ENCODE data around the gene QRICH1. TPM values are rescaled to one million over a fixed set of nuclear protein-coding genes. Genes with fewer than 3 reads are reported as not detected.

The QRICH1 gene
- total RNA-seq, 4 donors from 2014 or later, result 69.0 to 140 (median 104) TPM

DNA sequence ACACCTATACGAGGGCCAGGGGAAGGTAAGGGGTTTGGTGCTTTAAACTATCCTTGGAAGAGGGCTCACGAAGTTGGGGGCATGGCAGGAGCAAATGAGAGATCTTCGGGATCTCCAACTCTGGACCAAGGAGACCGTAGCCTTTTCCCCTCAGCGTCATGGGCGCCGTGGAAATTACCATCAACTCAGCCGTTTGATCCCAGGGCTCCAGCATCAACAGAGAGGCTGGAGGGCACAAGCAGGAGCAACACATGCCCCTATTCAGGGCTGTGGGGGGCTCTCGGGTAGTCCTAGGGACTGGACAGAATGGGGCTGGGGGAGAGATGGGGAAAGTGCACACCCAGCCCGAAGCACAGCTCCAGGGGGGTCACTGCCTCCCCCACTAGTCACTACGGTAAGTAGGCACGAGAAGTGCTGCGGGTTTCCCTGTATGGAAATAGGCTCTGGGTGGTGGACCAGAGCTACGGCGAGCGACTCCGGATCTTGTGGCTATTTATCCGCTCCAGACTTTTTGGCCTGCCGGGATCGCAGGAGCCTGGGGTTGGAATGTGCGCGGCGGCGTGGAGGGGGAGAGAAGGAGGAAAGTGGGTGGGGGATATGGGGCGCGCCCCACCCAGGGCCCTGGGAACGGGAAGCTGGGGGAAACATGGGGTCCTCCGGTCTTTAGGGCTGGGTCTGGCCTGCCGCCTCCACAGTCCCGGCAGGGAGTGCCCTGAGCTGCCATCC is 39.5 kb upstream of the QRICH1 start:
- Histone ChIP-seq H3K9me3 (no peaks in the 10 kb centered on the region), H3K27ac (peak overlapping the region; percentile 90 to 96), H3K4me1 (peaks cover 0 to 12% of the 10 kb centered on the region in 2 donors), H3K4me3 (peak overlapping the region; percentile 57 to 75), H3K27me3 (no peaks in the 10 kb centered on the region), H3K36me3 (no peaks in the 10 kb centered on the region)
- intact Hi-C loops (cut with DNase I; ENCODE audit: low total_unique reads), result no loop called here
- peak; percentile 87 to 88 for DNase-seq
- peak in 1 of 2 donors; percentile 45 for TF ChIP-seq POLR2A (IDR thresholded peaks at IDR 0.05)
- TF ChIP-seq, protein P1, sequence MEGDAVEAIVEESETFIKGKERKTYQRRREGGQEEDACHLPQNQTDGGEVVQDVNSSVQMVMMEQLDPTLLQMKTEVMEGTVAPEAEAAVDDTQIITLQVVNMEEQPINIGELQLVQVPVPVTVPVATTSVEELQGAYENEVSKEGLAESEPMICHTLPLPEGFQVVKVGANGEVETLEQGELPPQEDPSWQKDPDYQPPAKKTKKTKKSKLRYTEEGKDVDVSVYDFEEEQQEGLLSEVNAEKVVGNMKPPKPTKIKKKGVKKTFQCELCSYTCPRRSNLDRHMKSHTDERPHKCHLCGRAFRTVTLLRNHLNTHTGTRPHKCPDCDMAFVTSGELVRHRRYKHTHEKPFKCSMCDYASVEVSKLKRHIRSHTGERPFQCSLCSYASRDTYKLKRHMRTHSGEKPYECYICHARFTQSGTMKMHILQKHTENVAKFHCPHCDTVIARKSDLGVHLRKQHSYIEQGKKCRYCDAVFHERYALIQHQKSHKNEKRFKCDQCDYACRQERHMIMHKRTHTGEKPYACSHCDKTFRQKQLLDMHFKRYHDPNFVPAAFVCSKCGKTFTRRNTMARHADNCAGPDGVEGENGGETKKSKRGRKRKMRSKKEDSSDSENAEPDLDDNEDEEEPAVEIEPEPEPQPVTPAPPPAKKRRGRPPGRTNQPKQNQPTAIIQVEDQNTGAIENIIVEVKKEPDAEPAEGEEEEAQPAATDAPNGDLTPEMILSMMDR (IDR thresholded peaks at IDR 0.05), result peak in 2 of 4 experiments; percentile 3 to 38

DNA sequence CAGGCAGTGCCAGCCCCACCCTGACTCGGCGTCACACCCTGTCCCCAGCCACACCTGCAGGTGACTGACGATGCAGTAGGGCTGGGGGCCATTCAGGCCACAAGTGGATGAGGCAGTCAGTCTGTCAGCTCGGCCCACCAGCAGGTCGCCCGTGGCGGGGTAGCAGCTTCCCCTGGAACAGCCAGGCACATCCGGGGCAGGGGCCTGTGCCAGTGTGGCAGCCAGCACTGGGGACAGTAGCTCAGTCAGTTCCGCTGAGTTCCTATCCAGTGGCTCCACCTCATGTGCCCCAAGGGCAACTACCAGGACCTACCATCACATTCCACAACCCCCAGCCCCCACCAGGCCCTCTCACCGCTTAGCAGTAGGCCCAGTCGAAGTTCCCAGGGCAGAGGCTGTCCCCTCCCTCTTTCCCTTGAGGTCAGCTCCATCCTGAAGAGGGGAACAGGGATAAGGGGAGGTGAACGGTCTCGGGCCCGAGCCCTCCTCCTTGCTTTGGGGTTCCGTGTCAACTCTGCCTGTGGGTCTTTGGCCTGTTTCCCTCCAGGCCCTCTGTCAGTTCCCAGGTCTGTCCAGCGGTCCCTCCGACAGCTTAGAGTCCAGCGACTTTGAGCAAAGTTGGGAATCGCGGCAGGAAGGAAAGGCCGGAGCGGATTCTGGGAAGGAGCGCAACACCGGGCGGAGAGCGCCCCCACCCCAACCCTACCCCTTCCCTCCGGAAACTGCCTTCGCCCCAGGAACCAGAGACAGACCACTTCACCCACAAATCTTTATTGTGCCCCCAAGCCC is 38.8 kb upstream of the QRICH1 start, which contains the start of gene LAMB2:
Gene LAMB2, minus strand, starts transcription at position 614 of the 789 bp plus-strand sequence. Its CDS starts 183 bp downstream, at position 431.
- no peaks in the 10 kb centered on the region for H3K9me3 ChIP-seq
- intact Hi-C loops (cut with DNase I; ENCODE audit: low total_unique reads), result no loop called here
- H3K27ac ChIP-seq, result peak within 1 kb of the TSS; percentile 90 to 96
- no peaks in the 10 kb centered on the region for H3K36me3 ChIP-seq
- peak; percentile 80 to 82 for DNase-seq
- H3K27me3 ChIP-seq, result no peaks in the 10 kb centered on the region
- H3K4me3 ChIP-seq, result peak within 1 kb of the TSS; percentile 57 to 75
- H3K4me1 ChIP-seq, result peaks cover 0 to 12% of the 10 kb centered on the region in 2 donors
- TF ChIP-seq, protein P1 (IDR thresholded peaks at IDR 0.05), result peak in 3 of 4 experiments; percentile 12 to 27 (median 17)
- peak in 1 of 2 donors; percentile 58 for TF ChIP-seq POLR2A (IDR thresholded peaks at IDR 0.05)

- Histone ChIP-seq H3K4me1 (peaks cover 0 to 12% of the 10 kb centered on the region in 2 donors), H3K27ac (peak overlapping the region; percentile 90 to 96), H3K27me3 (no peaks in the 10 kb centered on the region), H3K4me3 (peak overlapping the region; percentile 57 to 75), H3K9me3 (no peaks in the 10 kb centered on the region), H3K36me3 (no peaks in the 10 kb centered on the region)
- DNase-seq, result no peak
- intact Hi-C loops (cut with DNase I; ENCODE audit: low total_unique reads), result no loop called here
- no peak for TF ChIP-seq POLR2A (IDR thresholded peaks at IDR 0.05)
- TF ChIP-seq, protein P1 (IDR thresholded peaks at IDR 0.05), result no peak
These were observed 38.2 kb upstream of the QRICH1 start for GRCh38 chr3:49132073-49132436.

DNA sequence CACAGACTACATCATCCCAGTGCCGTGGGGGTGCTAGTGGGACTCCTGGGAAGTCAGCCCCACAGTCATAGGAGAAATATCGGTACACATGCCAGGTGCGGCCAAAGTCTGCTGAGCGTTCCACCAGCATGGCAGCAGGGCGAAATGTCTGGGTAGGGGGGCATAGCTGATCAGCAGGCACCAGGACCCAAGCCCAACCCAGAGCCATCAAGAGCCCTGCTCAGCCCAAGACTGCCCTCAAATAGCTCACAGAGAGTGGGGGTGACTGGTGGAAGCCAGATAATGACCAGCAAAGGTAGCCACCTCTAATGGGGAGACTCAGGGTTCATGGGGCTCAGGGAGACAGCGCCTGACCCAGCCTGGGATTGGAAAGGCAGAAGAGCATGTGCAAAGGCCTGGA is 37.7 kb upstream of the QRICH1 start:
- no peaks in the 10 kb centered on the region for H3K36me3 ChIP-seq
- no peaks in the 10 kb centered on the region for H3K9me3 ChIP-seq
- H3K4me1 ChIP-seq, result peaks cover 0 to 12% of the 10 kb centered on the region in 2 donors
- DNase-seq, result no peak
- TF ChIP-seq POLR2A (IDR thresholded peaks at IDR 0.05), result no peak
- TF ChIP-seq, protein P1 (IDR thresholded peaks at IDR 0.05), result no peak
- intact Hi-C loops (cut with DNase I; ENCODE audit: low total_unique reads), result no loop called here
- H3K27me3 ChIP-seq, result no peaks in the 10 kb centered on the region
- peak overlapping the region; percentile 90 to 96 for H3K27ac ChIP-seq
- peak overlapping the region; percentile 57 to 75 for H3K4me3 ChIP-seq

GRCh38 chr3:49131040-49131439 is 37.2 kb upstream of the QRICH1 start:
- DNase-seq, result no peak
- Histone ChIP-seq H3K4me1 (peaks cover 0 to 12% of the 10 kb centered on the region in 2 donors), H3K27ac (no peak overlapping the region), H3K9me3 (no peaks in the 10 kb centered on the region), H3K27me3 (no peaks in the 10 kb centered on the region), H3K4me3 (no peak overlapping the region), H3K36me3 (no peaks in the 10 kb centered on the region)
- intact Hi-C loops (cut with DNase I; ENCODE audit: low total_unique reads), result no loop called here
- no peak for TF ChIP-seq POLR2A (IDR thresholded peaks at IDR 0.05)
- TF ChIP-seq, protein P1 (IDR thresholded peaks at IDR 0.05), result no peak

Data from uterus (tissue), 4 donors.